Choroid plexus epithelial cell (primary cell): Measurements from ENCODE around the gene MRPL39.

Experiments
- DNase-seq: peaks from one replicate; pipeline ENCODE4 v3.0.0-alpha.2; 2010; ENCODE audit warnings: low read depth
- H3K4me3 ChIP-seq: 2 replicates; pipeline ENCODE4 v1.5.1; 2011; ENCODE audit warnings: low read depth, mild to moderate bottlenecking, control low read depth, low read length, moderate library complexity
- TF ChIP-seq, protein P1 (sequence below): conservative IDR thresholded peaks from 2 replicates; pipeline ENCODE4 v1.5.1; 2011; ENCODE audit warnings: low read depth, mild to moderate bottlenecking, control low read depth, inconsistent platforms, low read length, moderate library complexity

The MRPL39 gene

DNA sequence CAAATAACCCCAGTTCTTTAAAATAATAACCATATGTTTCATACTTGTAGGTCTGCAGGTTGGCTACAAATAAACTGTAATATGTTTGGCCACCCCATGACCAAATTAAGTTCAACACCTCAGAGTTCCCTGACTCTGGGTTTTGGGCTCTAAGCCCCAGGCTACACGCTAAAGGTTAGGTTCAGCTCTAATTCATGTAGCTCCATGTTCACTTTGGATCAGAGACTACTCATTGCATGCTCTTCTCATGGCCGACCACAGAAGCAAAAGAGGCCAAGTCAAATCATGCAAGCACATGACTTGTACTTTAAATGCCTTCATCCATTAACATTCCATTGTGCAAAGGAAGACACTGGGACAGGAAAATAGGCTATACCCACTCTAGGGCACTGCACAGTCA, 66.2 kb downstream of the MRPL39 start:
- no peak for DNase-seq
- TF ChIP-seq, protein P1, sequence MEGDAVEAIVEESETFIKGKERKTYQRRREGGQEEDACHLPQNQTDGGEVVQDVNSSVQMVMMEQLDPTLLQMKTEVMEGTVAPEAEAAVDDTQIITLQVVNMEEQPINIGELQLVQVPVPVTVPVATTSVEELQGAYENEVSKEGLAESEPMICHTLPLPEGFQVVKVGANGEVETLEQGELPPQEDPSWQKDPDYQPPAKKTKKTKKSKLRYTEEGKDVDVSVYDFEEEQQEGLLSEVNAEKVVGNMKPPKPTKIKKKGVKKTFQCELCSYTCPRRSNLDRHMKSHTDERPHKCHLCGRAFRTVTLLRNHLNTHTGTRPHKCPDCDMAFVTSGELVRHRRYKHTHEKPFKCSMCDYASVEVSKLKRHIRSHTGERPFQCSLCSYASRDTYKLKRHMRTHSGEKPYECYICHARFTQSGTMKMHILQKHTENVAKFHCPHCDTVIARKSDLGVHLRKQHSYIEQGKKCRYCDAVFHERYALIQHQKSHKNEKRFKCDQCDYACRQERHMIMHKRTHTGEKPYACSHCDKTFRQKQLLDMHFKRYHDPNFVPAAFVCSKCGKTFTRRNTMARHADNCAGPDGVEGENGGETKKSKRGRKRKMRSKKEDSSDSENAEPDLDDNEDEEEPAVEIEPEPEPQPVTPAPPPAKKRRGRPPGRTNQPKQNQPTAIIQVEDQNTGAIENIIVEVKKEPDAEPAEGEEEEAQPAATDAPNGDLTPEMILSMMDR: no peak
- no peak overlapping the region for H3K4me3 ChIP-seq

DNA sequence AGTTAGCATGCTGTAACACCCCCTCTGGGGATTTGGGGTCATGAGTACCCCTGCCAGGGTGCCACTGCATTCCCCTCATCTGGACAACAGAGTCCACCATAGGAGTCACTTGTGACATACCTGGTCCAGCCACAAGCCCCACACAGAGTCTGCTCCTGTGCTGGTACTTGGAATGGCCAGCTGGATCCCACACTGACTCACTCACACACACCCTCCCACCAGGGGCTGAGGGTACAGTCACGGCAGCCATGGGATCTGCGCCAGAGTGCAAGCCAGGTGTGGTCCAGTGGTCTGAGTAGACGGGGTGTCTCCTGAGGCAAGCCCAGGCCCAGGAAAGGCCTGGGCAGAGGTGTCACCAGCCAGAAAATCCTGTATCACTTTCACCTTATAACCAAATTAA, 67.7 kb downstream of the MRPL39 start:
- no peak overlapping the region for H3K4me3 ChIP-seq
- TF ChIP-seq, protein P1: no peak
- DNase-seq: no peak

DNA sequence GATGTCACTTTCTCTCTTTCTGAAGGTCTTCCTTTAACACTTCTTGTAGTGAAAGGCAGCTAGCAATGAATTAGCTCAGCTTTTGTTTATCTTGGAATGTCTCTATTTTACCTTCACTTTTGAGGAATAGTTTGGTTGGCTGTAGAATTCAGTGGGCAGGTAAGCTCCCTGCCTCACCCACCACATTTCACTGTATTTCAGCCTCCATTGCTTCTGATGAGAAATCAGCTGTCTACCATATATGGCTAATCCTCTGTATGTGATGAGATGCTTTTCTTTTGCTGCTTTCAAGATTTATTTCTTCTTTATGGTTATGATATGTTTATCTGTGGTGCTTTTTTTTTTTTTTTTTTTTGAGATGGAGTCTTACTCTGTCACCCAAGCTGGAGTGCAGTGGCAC, 70.1 kb downstream of the MRPL39 start:
- no peak for DNase-seq
- TF ChIP-seq, protein P1: no peak
- H3K4me3 ChIP-seq: no peak overlapping the region

DNA sequence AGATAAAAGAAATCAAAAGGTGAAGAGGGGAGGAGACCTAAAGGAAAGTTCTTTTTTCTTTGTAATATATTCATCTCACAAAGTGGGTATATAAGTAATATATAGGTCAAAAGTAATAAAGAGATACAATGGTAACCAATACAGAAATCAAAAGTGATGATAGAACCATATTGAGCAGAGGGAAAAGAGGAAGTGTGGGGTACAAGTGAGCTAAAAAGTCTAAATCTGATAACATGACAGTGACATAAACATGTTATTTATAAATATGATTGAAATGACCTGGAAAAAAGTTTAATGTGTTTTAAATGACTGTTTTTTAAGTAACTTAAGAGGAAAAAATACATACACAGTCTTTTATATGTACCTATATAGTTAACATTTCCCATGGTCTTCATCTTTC, 70.5 kb downstream of the MRPL39 start:
- TF ChIP-seq, protein P1: no peak
- DNase-seq: no peak
- no peak overlapping the region for H3K4me3 ChIP-seq

DNA sequence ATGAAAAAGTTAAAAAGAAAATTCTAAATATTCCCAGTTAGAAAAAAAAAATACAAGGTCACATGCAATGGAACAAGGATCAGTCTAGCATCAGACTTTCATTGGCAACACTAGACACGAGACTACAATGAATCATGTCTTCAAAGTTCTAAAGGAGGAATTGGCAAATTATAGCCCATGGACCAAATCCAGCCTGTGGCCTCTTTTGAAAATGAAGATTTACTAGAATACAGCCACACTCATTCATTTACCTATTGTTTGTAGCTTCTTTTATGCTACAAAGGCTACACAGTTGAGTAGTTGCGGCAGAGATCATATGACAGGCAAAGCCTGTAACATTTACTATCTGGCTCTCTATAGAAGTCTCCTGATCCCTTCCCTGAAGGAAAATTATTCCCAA, 71.4 kb downstream of the MRPL39 start:
- H3K4me3 ChIP-seq: no peak overlapping the region
- TF ChIP-seq, protein P1: no peak
- no peak for DNase-seq
